Endodermal cell (in vitro differentiated cells): ENCODE results near the gene CCNDBP1. TPM values are rescaled to one million over a fixed set of nuclear protein-coding genes. Genes with fewer than 3 reads are reported as not detected.

Source experiments
- DNase-seq: peaks from one replicate; pipeline ENCODE4 v3.0.0-alpha.2; 2017
- H3K27ac ChIP-seq: 2 replicates; pipeline ENCODE4 v1.5.1; 2013; ENCODE audit warnings: mild to moderate bottlenecking, low read depth, low read length, moderate library complexity
- H3K27me3 ChIP-seq: 2 replicates; pipeline ENCODE4 v1.6.1; 2013; ENCODE audit warnings: mild to moderate bottlenecking, low read length, moderate library complexity; ENCODE audit not compliant: insufficient read depth, control insufficient read depth, poor library complexity, severe bottlenecking
- H3K36me3 ChIP-seq: 2 replicates; pipeline ENCODE4 v1.7.0; 2013; ENCODE audit warnings: mild to moderate bottlenecking, low read length, moderate library complexity; ENCODE audit not compliant: control insufficient read depth, insufficient read depth
- H3K4me1 ChIP-seq: one replicate; pipeline ENCODE4 v1.7.0; 2013; ENCODE audit warnings: low read length; ENCODE audit not compliant: control insufficient read depth, insufficient read depth
- H3K4me3 ChIP-seq: 2 replicates; pipeline ENCODE4 v1.5.1; 2013; ENCODE audit warnings: mild to moderate bottlenecking, low read length, moderate library complexity
- H3K9ac ChIP-seq: 2 replicates; pipeline ENCODE4 v1.6.1; 2013; ENCODE audit warnings: mild to moderate bottlenecking, low read length, moderate library complexity; ENCODE audit not compliant: poor library complexity, severe bottlenecking; ENCODE audit errors: extremely low read depth
- H3K9me3 ChIP-seq: 2 replicates; pipeline ENCODE4 v1.6.1; 2013; ENCODE audit warnings: mild to moderate bottlenecking, low read length, moderate library complexity; ENCODE audit not compliant: control insufficient read depth
- H3K27ac Mint-ChIP-seq: 2 replicates; pipeline ENCODE4 v1.8.0; 2020; ENCODE audit warnings: mixed read lengths
- H3K27me3 Mint-ChIP-seq: 2 replicates; pipeline ENCODE4 v1.8.0; 2021; ENCODE audit warnings: mild to moderate bottlenecking, mixed read lengths; ENCODE audit not compliant: insufficient read depth
- H3K36me3 Mint-ChIP-seq: 2 replicates; pipeline ENCODE4 v1.8.0; 2020; ENCODE audit warnings: low read depth, mixed read lengths
- H3K4me1 Mint-ChIP-seq: 2 replicates; pipeline ENCODE4 v1.8.0; 2020; ENCODE audit warnings: mixed read lengths
- H3K4me3 Mint-ChIP-seq: 2 replicates; pipeline ENCODE4 v1.8.0; 2020; ENCODE audit warnings: mild to moderate bottlenecking, moderate library complexity, mixed read lengths
- H3K9me3 Mint-ChIP-seq: 2 replicates; pipeline ENCODE4 v1.8.0; 2020; ENCODE audit warnings: mild to moderate bottlenecking, mixed read lengths
- WGBS, 2 experiments: methylation state at CpG; one replicate each; pipeline versions ENCODE4 v1.1.5 to v1.1.7; 2013; ENCODE audit warnings: missing lambda C conversion rate in 2 of 2, mixed read lengths in 1 of 2; ENCODE audit not compliant: insufficient coverage in 1 of 2, insufficient read length in 1 of 2; 5-methylcytosine and 5-hydroxymethylcytosine counted together
- long read RNA-seq, 4 experiments: library from polyadenylated mRNA in 2 of 4; library from RNA in 1 of 4; library from capped mRNA in 1 of 4; stranded (forward) in 3 of 4; unstranded in 1 of 4; transcript quantifications; one replicate each; pipeline ENCODE4 v2.0.0, GENCODE V29; 2020 to 2021; ENCODE audit warnings: inconsistent platforms in 1 of 4
- polyA plus RNA-seq, 2 experiments: library from polyadenylated mRNA; stranded (reverse); fragments of 50-300 nt; gene quantifications; one replicate each; pipeline ENCODE4 v1.2.3, GENCODE V29; 2013
- total RNA-seq, 2 donors: library from RNA; stranded (reverse); fragmentation: NEBNext Ultra II Directional in 1 of 2; extraction: Animal tissue kit (Norgen Biotek cat#: 25700) in 1 of 2; gene quantifications; 2 replicates in 1 of 2; 3 replicates in 1 of 2; pipeline ENCODE4 v1.2.1, GENCODE V29; 2021
- TF ChIP-seq, protein P1 (sequence below): fragments of 200-600 bp; sonication (generic); conservative IDR thresholded peaks from 2 replicates; pipeline ENCODE4 v1.5.0; 2021; ENCODE audit warnings: antibody characterized with exemption, mild to moderate bottlenecking

The CCNDBP1 gene, protein sequence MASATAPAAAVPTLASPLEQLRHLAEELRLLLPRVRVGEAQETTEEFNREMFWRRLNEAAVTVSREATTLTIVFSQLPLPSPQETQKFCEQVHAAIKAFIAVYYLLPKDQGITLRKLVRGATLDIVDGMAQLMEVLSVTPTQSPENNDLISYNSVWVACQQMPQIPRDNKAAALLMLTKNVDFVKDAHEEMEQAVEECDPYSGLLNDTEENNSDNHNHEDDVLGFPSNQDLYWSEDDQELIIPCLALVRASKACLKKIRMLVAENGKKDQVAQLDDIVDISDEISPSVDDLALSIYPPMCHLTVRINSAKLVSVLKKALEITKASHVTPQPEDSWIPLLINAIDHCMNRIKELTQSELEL
- 10 to 100 TPM; 25.7 to 43.5 TPM for total RNA-seq
- 38.2 TPM for polyA plus RNA-seq (2013, experiment 1 of 2)
- polyA plus RNA-seq (2013, experiment 2 of 2): 33.9 TPM
- long read RNA-seq, experiment 1, transcript CCNDBP1-201 (11 exons, 3,660 nt): major isoform, 10 of 12 reads
- long read RNA-seq, experiment 1, partial matches to known transcripts: 1 of 12 reads
- long read RNA-seq, experiment 1, other reads (novel, unspliced or antisense): 0 of 12 reads
- long read RNA-seq, experiment 2, transcript CCNDBP1-201 (11 exons, 3,660 nt): major isoform, 32 of 46 reads
- long read RNA-seq, experiment 2, partial matches to known transcripts: 2 of 46 reads
- long read RNA-seq, experiment 2, other reads (novel, unspliced or antisense): 7 of 46 reads
- long read RNA-seq, experiment 3, transcript CCNDBP1-201 (11 exons, 3,660 nt): major isoform, 187 of 196 reads
- long read RNA-seq, experiment 3, partial matches to known transcripts: 1 of 196 reads
- long read RNA-seq, experiment 3, other reads (novel, unspliced or antisense): 2 of 196 reads
- long read RNA-seq, experiment 4, transcript CCNDBP1-201 (11 exons, 3,660 nt): major isoform, 59 of 65 reads
- long read RNA-seq, experiment 4, partial matches to known transcripts: 4 of 65 reads
- long read RNA-seq, experiment 4, other reads (novel, unspliced or antisense): 0 of 65 reads

DNA sequence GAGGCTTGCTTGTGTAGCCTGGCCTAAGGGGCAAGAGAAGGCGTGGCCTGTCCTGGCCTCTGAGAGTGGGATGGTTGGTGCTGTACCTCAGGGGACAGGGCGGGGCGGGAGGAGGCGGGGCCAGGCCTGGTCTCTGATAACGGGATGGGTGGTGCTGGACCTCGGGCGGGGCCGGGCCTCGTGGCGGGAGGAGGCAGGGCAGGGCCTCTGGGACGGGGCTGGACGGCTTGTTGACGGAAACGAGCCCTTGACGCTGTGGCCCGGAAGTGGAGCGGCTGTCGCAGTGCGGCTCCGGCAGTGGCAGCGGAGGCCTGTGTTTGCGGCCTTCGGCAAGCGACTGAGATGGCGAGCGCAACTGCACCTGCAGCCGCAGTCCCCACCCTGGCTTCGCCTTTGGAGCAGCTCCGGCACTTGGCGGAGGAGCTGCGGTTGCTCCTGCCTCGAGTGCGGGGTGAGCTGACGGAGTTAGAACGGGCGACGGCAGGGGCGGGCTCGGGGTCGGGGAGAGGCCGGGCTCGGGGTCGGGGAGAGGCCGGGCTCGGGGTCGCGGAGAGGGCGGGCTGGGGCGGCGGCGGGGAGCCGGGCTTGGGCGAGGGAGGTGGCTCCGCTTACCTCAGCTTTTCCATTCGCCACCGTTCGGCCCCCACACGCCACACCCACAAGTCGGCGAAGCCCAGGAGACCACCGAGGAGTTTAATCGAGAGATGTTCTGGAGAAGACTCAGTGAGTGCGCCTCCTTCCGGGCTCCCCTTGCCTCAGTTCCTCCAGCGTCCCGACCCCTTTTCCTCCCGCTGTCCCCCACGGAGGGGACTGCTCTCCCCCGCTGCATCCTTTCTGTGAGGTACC is at the start of gene CCNDBP1:
CCNDBP1 (plus strand) TSS at position 247 of the 846 bp plus-strand sequence; CDS start at position 343, 96 bp downstream.
- peak within 1 kb of the TSS; percentile 46 for H3K27ac ChIP-seq

DNA sequence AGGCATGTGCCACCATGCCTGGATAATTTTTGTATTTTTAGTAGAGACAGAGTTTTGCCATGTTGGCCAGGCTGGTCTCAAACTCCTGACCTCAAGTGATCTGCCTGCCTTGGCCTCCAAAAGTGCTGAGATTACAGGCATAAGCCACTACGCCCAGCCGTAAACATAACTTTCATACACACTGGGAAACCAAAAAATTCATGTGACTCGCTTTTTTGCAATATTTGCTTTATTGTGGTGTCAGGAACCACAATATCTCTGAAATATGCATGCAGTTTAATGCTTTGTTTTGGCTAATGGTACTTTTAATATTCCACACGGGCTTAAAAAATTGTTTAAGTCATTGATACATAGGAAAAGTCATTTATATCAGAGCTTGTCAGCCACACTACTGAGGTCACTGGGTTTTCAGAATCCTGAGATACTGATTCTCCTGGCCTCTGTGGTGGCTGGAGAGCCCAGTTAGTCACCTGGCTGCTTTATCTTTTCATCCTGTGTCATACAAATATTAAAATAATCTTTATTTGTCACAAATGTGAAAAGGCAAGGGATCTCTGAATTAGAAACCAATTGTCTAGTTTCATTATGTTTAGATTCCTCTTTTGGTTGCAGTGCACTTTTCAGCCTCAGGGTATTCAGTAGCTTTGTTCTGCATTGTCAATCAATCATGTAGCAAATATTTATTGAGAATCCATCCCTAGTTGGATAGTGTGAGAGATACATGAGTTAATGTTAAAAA is 41.8 kb upstream of the CCNDBP1 start:
- no peaks in the 10 kb centered on the region for H3K4me1 Mint-ChIP-seq
- H3K36me3 Mint-ChIP-seq: peaks cover 26% of the 10 kb centered on the region
- TF ChIP-seq, protein P1, sequence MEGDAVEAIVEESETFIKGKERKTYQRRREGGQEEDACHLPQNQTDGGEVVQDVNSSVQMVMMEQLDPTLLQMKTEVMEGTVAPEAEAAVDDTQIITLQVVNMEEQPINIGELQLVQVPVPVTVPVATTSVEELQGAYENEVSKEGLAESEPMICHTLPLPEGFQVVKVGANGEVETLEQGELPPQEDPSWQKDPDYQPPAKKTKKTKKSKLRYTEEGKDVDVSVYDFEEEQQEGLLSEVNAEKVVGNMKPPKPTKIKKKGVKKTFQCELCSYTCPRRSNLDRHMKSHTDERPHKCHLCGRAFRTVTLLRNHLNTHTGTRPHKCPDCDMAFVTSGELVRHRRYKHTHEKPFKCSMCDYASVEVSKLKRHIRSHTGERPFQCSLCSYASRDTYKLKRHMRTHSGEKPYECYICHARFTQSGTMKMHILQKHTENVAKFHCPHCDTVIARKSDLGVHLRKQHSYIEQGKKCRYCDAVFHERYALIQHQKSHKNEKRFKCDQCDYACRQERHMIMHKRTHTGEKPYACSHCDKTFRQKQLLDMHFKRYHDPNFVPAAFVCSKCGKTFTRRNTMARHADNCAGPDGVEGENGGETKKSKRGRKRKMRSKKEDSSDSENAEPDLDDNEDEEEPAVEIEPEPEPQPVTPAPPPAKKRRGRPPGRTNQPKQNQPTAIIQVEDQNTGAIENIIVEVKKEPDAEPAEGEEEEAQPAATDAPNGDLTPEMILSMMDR: no peak
- no peaks in the 10 kb centered on the region for H3K27me3 ChIP-seq
- H3K36me3 ChIP-seq: peaks cover 22% of the 10 kb centered on the region
- no peak for DNase-seq
- H3K4me3 Mint-ChIP-seq: no peak overlapping the region
- H3K9ac ChIP-seq: no peak overlapping the region
- H3K27me3 Mint-ChIP-seq: no peaks in the 10 kb centered on the region
- no peaks in the 10 kb centered on the region for H3K9me3 ChIP-seq
- H3K4me1 ChIP-seq: no peaks in the 10 kb centered on the region
- no peak overlapping the region for H3K27ac ChIP-seq
- WGBS, 2 experiments: 86 to 96% methylated on average over 1 to 4 of the region's 4 CpGs
- no peak overlapping the region for H3K27ac Mint-ChIP-seq
- H3K4me3 ChIP-seq: no peak overlapping the region
- H3K9me3 Mint-ChIP-seq: no peaks in the 10 kb centered on the region

More for the DNA sequence above, at the start of gene CCNDBP1:
- TF ChIP-seq, protein P1: peak; percentile 77
- Mint-ChIP-seq H3K27ac (peak within 1 kb of the TSS; percentile 78), H3K36me3 (peaks cover 9% of the 10 kb centered on the region), H3K4me3 (peak within 1 kb of the TSS; percentile 81), H3K27me3 (no peaks in the 10 kb centered on the region), H3K4me1 (peaks cover 2% of the 10 kb centered on the region), H3K9me3 (no peaks in the 10 kb centered on the region)
- Histone ChIP-seq H3K27me3 (no peaks in the 10 kb centered on the region), H3K4me3 (peak within 1 kb of the TSS; percentile 94), H3K4me1 (peaks cover 2% of the 10 kb centered on the region), H3K36me3 (peaks cover 12% of the 10 kb centered on the region), H3K9ac (peak within 1 kb of the TSS; percentile 57), H3K9me3 (no peaks in the 10 kb centered on the region)
- WGBS, 2 experiments: 0% methylated on average over 10 to 69 of the region's 69 CpGs
- DNase-seq: peak; percentile 100
